GM12878 (cell line): ENCODE measurements around the gene MAP3K7. TPM values are rescaled to one million over a fixed set of nuclear protein-coding genes. Genes with fewer than 3 reads are reported as not detected.

Experiments
- ATAC-seq: fragments of 200-7000 bp; cut with Tn5 transposase; 3 replicates; pipeline ENCODE4 v1.9.1; 2020; ENCODE audit warnings: mild to moderate bottlenecking, moderate library complexity
- BruUV-seq: library from RNA; stranded (reverse); fragments of 400-500 nt; replicated peaks from 2 replicates; lab custom pipeline; 2021; lab: Mats Ljungman, UMichigan
- CTCF ChIA-PET: fragments of 300-600 bp; sonication (Branson Sonifier 250); formaldehyde crosslinking; extraction: SDS; loops from one replicate; lab custom pipeline; 2021; ENCODE audit warnings: inconsistent platforms; lab: Yijun Ruan, JAX
- POLR2A ChIA-PET: fragments of 350-600 bp; formaldehyde crosslinking; extraction: SDS; loops from one replicate; lab custom pipeline; 2021; ENCODE audit warnings: inconsistent platforms; lab: Charles Lee
- RAD21 ChIA-PET: fragments of 300-600 bp; sonication (Branson Sonifier 250); formaldehyde crosslinking; loops from one replicate; lab custom pipeline; 2023; ENCODE audit warnings: antibody characterized with exemption; ENCODE audit not compliant: unreplicated experiment; lab: Charles Lee
- SMC1A ChIA-PET: fragments of 300-600 bp; sonication (Branson Sonifier 250); formaldehyde crosslinking; loops from one replicate; lab custom pipeline; 2023; ENCODE audit not compliant: unreplicated experiment, uncharacterized antibody; lab: Charles Lee
- DNase-seq: peaks from one replicate; pipeline ENCODE4 v3.0.0-alpha.2; 2011; ENCODE audit warnings: low read depth, low spot score
- FAIRE-seq: peaks from 3 replicates; lab custom pipeline; 2011; peaks lifted over from hg19 to GRCh38; lab: Jason Lieb, UNC
- H2AFZ ChIP-seq: 2 replicates; pipeline ENCODE4 v1.6.0; 2011; ENCODE audit warnings: low read depth, low read length, control low read depth; ENCODE audit not compliant: control insufficient read depth
- H3K27ac ChIP-seq: 2 replicates; pipeline ENCODE4 v1.5.1; 2011; ENCODE audit warnings: control low read depth; ENCODE audit not compliant: control insufficient read depth, insufficient read depth
- H3K27me3 ChIP-seq, 2 experiments: replicated peaks in 1 of 2; 2 replicates each; pipeline versions ENCODE4 v1.6.0 to v1.6.1; 2011; ENCODE audit warnings: low read length in 1 of 2; ENCODE audit not compliant: control insufficient read depth in 2 of 2, insufficient read depth in 2 of 2
- H3K36me3 ChIP-seq, 2 experiments: 2 replicates each; pipeline ENCODE4 v1.5.1; 2011; ENCODE audit warnings: low read length in 1 of 2; ENCODE audit not compliant: control insufficient read depth in 2 of 2, insufficient read depth in 2 of 2
- H3K4me1 ChIP-seq: 2 replicates; pipeline ENCODE4 v1.6.1; 2011; ENCODE audit warnings: mild to moderate bottlenecking, low read length, moderate library complexity, mixed read lengths; ENCODE audit not compliant: control insufficient read depth, insufficient read depth
- H3K4me2 ChIP-seq: 2 replicates; pipeline ENCODE4 v1.6.0; 2011; ENCODE audit warnings: control low read depth; ENCODE audit not compliant: control insufficient read depth, insufficient read depth
- H3K4me3 ChIP-seq: fragments of 200-600 bp; sonication (generic); 2 replicates; pipeline ENCODE4 v1.5.1; 2016
- H3K79me2 ChIP-seq: 2 replicates; pipeline ENCODE4 v1.6.0; 2011; ENCODE audit warnings: low read length; ENCODE audit not compliant: control insufficient read depth, insufficient read depth
- H3K9ac ChIP-seq: 2 replicates; pipeline ENCODE4 v1.8.0; 2011; ENCODE audit warnings: low read length, control low read depth, mixed read lengths; ENCODE audit not compliant: control insufficient read depth, insufficient read depth
- H3K9me3 ChIP-seq: replicated peaks from 3 replicates; pipeline ENCODE4 v1.5.1; 2011; ENCODE audit warnings: mild to moderate bottlenecking, low read length; ENCODE audit not compliant: control insufficient read depth, insufficient read depth
- H4K20me1 ChIP-seq: 2 replicates; pipeline ENCODE4 v1.6.0; 2011; ENCODE audit not compliant: control insufficient read depth, insufficient read depth
- BMI1 ChIP-seq: fragments of 450-650 bp; IDR thresholded peaks from 2 replicates; pipeline ENCODE4 v1.6.1; 2016; ENCODE audit warnings: mild to moderate bottlenecking, moderate library complexity, borderline replicate concordance
- IKZF1 ChIP-seq: fragments of 450-650 bp; conservative IDR thresholded peaks from 2 replicates; pipeline ENCODE4 v1.6.1; 2017; ENCODE audit warnings: antibody characterized with exemption, mild to moderate bottlenecking
- JUND ChIP-seq: IDR thresholded peaks from 2 replicates; pipeline ENCODE4 v1.6.1; 2012; ENCODE audit warnings: low read depth, mild to moderate bottlenecking, low read length, improper control_type of control experiment, moderate library complexity
- KDM1A ChIP-seq: fragments of 200-600 bp; sonication (generic); IDR thresholded peaks from 2 replicates; pipeline ENCODE4 v1.6.1; 2016; ENCODE audit warnings: borderline replicate concordance
- NFYA ChIP-seq: IDR thresholded peaks from 2 replicates; pipeline ENCODE4 v1.6.1; 2011; ENCODE audit warnings: low read depth, mild to moderate bottlenecking, low read length, improper control_type of control experiment, borderline replicate concordance
- PML ChIP-seq: IDR thresholded peaks from 2 replicates; pipeline ENCODE4 v1.6.1; 2012; ENCODE audit warnings: low read length, inconsistent platforms
- RUNX3 ChIP-seq: IDR thresholded peaks from 2 replicates; pipeline ENCODE4 v1.6.1; 2012; ENCODE audit warnings: low read length, inconsistent platforms
- SP1 ChIP-seq: IDR thresholded peaks from one replicate; pipeline ENCODE4 v1.6.1; 2011; ENCODE audit warnings: low read depth, low read length
- TBL1XR1 ChIP-seq: IDR thresholded peaks from 2 replicates; pipeline ENCODE4 v1.6.1; 2012; ENCODE audit warnings: low read depth, low read length, improper control_type of control experiment
- ZBTB11 ChIP-seq: fragments of 450-650 bp; formaldehyde crosslinking; IDR thresholded peaks from 2 replicates; pipeline ENCODE4 v1.5.0; 2022; ENCODE audit warnings: mild to moderate bottlenecking, missing genetic modification characterization
- ZNF274 ChIP-seq: IDR thresholded peaks from one replicate; pipeline ENCODE4 v1.8.0; 2011; ENCODE audit not compliant: insufficient read length, insufficient read depth
- WGBS: methylation state at CpG from one replicate; pipeline ENCODE4 v1.1.6; 2016; ENCODE audit warnings: low lambda C conversion rate; ENCODE audit not compliant: insufficient replicate concordance, insufficient coverage; ENCODE audit errors: missing lambda C conversion rate; 5-methylcytosine and 5-hydroxymethylcytosine counted together
- in situ Hi-C: fragments of 300-500 bp; cut with MboI; formaldehyde crosslinking; loops from 9 replicates; pipeline ENCODE4 v1.14.3; 2018; ENCODE audit warnings: mixed read lengths
- intact Hi-C: fragments of 100-400 bp; cut with micrococcal nuclease; formaldehyde crosslinking; loops from one replicate; pipeline ENCODE4 v1.14.2; 2022; ENCODE audit not compliant: unreplicated experiment
- polyA plus RNA-seq, 11 experiments: library from polyadenylated mRNA; depleted of rRNA in 4 of 11; unstranded in 6 of 11; stranded (reverse) in 5 of 11; fragments of >200 nt; fragmentation: Nextera tagmentation in 4 of 11; fragmentation: Illumina TruSeq in 1 of 11; extraction: Ambion mirVana in 4 of 11; extraction: Trizol in 1 of 11; gene quantifications; 1 replicate in 1 of 11; 2 replicates in 10 of 11; pipeline versions ENCODE4 v1.2.1 to v1.2.3, GENCODE V29; 2011 to 2016; ENCODE audit warnings: inconsistent platforms in 2 of 11, missing spikeins in 2 of 11, low read depth in 1 of 11
- total RNA-seq, 4 experiments: library from RNA; depleted of rRNA in 3 of 4; stranded (reverse); fragments of >200 nt in 3 of 4; fragmentation: Illumina TruSeq in 1 of 4; extraction: Trizol in 1 of 4; gene quantifications; 2 replicates each; pipeline versions ENCODE4 v1.2.1 to v1.2.3, GENCODE V29; 2013 to 2021

The MAP3K7 gene
- total and polyA plus RNA-seq, 10 of the 15 experiments (the other 5 are each of a cell fraction or from before 2014, with no cell fraction given): 7.0 to 42.6 (median 22.0) TPM

- H3K4me2 ChIP-seq: no peak overlapping the region
- WGBS: 97% methylated on average over 2 of the region's 2 CpGs
- ChIA-PET POLR2A (no interaction called here), CTCF (no interaction called here), SMC1A (no interaction called here), RAD21 (no interaction called here)
- H3K27ac ChIP-seq: no peak overlapping the region
- H4K20me1 ChIP-seq: no peaks in the 10 kb centered on the region
- no peak for TF ChIP-seq ZBTB11 (CRISPR knock-in tag)
- TF ChIP-seq KDM1A: no peak
- TF ChIP-seq BMI1: no peak
- TF ChIP-seq IKZF1: no peak
- no peak for TF ChIP-seq SP1
- TF ChIP-seq JUND: no peak
- no peak for TF ChIP-seq NFYA
- TF ChIP-seq RUNX3: no peak
- TF ChIP-seq PML: no peak
- no peak for TF ChIP-seq ZNF274
- no peak for TF ChIP-seq TBL1XR1
- in situ Hi-C loops: no loop called here
- no peak overlapping the region for H3K9ac ChIP-seq
- H3K36me3 ChIP-seq: peaks cover 0 to 20% of the 10 kb centered on the region in 2 experiments
- no TSS peak for BruUV-seq
- H3K9me3 ChIP-seq: no peaks in the 10 kb centered on the region
- DNase-seq: no peak
- no peak for FAIRE-seq
- no peaks in the 10 kb centered on the region for H3K79me2 ChIP-seq
- no peak overlapping the region for H2AFZ ChIP-seq
- intact Hi-C loops: no loop called here
- no peaks in the 10 kb centered on the region for H3K4me1 ChIP-seq
- ATAC-seq: no peak
- H3K27me3 ChIP-seq: no peaks in the 10 kb centered on the region
- H3K4me3 ChIP-seq: no peak overlapping the region
Measured at GRCh38 chr6:90547991-90548390, 38.9 kb downstream of the MAP3K7 start.
